B cell (primary cell): ENCODE data around the gene PAIP2.

Experiments used
- CTCF ChIP-seq: fragments of 200-600 bp; IDR thresholded peaks from one replicate; pipeline ENCODE4 v1.8.0; 2022; ENCODE audit warnings: antibody characterized with exemption, mild to moderate bottlenecking
- EZH2 ChIP-seq: IDR thresholded peaks from 2 replicates; pipeline ENCODE4 v1.6.1; 2012; ENCODE audit warnings: borderline replicate concordance, low read depth, mild to moderate bottlenecking, moderate library complexity, low read length; ENCODE audit not compliant: insufficient read depth, poor library complexity, severe bottlenecking

- TF ChIP-seq CTCF (no peak), EZH2 (no peak)
Measured at GRCh38 chr5:139416651-139417050, 75.0 kb downstream of the PAIP2 start.
